Retinal pigment epithelial cell (primary cell): Measurements from ENCODE around the gene TRAF3IP1.

Source experiments
- DNase-seq: peaks from one replicate; pipeline ENCODE4 v3.0.0-alpha.2; 2010; ENCODE audit warnings: low read depth
- H3K4me3 ChIP-seq: 2 replicates; pipeline ENCODE4 v1.5.1; 2011; ENCODE audit warnings: mild to moderate bottlenecking, low read length, control low read depth, moderate library complexity
- TF ChIP-seq, protein P1 (sequence below): conservative IDR thresholded peaks from 2 replicates; pipeline ENCODE4 v1.5.1; 2011; ENCODE audit warnings: low read depth, low read length, control low read depth, inconsistent platforms

Gene TRAF3IP1

DNA sequence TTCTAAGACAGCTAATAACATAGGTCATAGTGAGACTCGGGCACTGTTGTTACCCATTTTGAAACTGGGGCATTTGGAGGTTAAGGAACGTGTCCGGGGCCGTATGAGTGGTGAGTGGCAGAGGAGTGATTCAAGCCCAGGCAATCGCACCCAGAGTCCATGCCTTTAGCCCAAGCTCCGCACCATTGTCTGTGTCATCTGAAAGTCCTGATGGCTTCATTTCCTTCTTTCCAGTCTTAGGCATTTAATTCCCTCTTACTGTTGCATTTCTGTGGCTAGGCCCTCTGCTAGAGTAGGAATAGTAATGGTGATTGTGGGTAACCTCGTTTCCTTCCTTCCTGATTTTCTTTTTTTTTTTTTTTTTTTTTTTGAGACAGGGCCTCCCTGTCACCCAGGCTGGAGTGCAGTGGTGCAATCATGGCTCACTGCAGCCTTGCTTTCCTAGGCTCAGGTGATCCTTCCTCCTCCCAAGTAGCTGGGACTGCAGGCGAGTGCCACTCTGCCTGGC, 56.6 kb downstream of the TRAF3IP1 start:
- TF ChIP-seq, protein P1, sequence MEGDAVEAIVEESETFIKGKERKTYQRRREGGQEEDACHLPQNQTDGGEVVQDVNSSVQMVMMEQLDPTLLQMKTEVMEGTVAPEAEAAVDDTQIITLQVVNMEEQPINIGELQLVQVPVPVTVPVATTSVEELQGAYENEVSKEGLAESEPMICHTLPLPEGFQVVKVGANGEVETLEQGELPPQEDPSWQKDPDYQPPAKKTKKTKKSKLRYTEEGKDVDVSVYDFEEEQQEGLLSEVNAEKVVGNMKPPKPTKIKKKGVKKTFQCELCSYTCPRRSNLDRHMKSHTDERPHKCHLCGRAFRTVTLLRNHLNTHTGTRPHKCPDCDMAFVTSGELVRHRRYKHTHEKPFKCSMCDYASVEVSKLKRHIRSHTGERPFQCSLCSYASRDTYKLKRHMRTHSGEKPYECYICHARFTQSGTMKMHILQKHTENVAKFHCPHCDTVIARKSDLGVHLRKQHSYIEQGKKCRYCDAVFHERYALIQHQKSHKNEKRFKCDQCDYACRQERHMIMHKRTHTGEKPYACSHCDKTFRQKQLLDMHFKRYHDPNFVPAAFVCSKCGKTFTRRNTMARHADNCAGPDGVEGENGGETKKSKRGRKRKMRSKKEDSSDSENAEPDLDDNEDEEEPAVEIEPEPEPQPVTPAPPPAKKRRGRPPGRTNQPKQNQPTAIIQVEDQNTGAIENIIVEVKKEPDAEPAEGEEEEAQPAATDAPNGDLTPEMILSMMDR, result no peak
- no peak overlapping the region for H3K4me3 ChIP-seq
- DNase-seq, result no peak

DNA sequence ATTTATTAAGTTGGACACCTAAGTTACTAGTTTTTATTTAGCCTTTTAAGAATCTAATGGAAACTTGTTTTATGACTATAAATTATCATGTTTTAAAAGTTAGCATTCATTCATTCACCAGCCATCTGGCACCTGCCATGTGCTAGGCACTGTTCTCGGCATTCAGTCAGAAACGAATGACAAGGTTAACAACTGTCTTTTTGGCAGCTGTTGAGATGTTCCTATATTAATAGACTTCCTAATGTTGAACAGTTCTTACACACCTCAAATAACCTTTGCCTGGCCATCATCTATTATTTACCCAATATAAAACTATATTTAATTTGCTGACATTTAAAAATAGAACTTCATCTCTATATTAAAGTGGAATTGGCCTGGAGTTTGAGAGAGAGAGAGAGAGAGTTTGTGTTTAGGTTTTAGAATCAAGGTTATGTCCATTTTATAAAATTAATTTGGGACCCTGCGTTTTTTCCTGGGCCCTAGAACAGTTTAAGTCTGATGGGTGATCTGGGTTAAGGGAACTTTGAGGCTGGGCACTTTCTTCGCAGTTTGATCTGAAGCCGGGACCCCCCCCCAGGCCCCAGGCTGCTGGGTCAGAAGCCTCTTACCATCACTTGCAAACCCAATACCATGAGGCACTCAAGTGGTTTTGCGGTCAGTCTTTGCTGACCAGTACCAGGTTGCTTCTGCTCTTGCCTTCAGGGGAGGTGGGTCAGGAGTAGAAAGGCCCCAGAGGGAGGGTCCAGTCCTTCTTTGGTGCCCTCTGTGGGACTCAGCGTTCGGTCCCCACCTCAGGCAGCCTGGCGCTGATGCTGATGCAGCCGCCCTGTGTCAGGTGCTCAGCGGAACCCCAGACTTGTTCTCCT, 58.1 kb downstream of the TRAF3IP1 start:
- no peak overlapping the region for H3K4me3 ChIP-seq
- DNase-seq, result no peak
- TF ChIP-seq, protein P1, result no peak

DNA sequence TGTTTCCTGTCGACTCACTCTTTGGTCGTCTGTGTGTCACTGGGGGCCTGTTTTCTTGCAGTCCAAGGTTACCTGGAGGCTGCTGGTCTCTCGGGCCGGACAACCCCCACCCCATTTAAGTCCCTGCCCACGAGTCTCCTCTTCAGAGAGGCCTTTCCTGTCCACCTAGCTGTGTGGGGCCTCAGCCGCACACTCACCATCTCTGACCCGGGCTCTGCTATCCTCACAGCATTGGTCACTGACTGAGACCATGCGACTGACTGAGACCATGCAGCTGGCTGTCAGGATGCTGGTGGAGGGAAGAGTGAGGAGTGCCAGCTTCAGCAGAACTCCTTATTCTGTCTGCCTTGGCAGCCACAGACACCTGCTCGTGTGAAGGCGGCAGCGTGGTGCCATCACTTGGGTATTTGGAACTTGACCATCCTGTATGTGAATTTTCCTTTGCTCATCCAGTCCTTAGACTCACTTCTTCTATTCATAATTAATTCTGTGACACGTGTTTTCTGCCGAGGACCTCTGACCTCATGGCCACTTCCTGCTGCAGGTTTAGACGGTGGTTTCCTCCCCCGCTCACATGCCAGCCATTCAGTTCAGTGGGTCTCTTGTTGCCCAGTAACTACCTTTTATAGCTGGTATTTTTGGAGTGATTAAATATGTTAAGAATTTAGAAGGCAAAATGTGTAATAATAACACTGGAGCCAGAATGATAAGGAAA, 58.9 kb downstream of the TRAF3IP1 start:
- DNase-seq, result peak; percentile 70
- TF ChIP-seq, protein P1, result no peak
- H3K4me3 ChIP-seq, result no peak overlapping the region

DNA sequence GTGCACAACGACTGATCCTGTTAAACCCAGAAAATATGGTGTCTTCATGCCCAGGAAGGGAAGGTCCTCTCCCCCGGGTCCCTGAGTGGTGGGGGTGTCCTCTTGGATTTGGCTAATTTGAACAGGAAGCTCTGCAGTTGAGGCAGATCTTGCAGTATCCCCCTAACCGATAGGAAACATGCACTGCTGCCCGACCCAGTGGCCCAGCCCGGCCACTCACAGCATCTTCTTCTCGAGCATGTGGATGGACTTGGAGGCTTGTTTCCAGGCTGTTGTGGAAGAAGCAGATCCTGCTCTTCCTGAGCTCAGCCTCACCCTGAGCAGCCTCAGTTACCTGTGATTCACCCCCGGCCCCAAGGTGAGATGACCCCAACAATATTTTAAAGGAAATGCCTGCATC, 60.0 kb downstream of the TRAF3IP1 start:
- TF ChIP-seq, protein P1, result no peak
- DNase-seq, result no peak
- no peak overlapping the region for H3K4me3 ChIP-seq

DNA sequence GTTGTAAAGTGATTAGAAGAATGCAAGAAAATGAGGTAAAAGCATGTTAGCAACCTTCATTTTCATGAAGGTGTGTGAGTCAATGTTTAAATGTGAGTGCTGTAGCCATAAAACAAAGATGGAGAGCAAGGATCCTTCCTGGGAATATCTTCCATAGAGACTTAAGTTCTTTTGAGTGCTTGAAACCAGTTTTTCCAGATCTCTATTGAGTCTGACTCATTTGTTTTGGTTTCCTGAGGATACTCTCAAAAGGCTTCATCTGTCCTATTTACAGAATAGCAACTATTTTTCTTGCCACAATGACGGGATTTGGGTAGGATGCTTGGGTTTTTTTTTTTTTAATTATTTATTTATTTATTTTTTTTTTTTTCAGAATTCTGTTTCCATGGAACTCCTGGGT, 60.5 kb downstream of the TRAF3IP1 start:
- DNase-seq, result no peak
- TF ChIP-seq, protein P1, result no peak
- H3K4me3 ChIP-seq, result no peak overlapping the region

DNA sequence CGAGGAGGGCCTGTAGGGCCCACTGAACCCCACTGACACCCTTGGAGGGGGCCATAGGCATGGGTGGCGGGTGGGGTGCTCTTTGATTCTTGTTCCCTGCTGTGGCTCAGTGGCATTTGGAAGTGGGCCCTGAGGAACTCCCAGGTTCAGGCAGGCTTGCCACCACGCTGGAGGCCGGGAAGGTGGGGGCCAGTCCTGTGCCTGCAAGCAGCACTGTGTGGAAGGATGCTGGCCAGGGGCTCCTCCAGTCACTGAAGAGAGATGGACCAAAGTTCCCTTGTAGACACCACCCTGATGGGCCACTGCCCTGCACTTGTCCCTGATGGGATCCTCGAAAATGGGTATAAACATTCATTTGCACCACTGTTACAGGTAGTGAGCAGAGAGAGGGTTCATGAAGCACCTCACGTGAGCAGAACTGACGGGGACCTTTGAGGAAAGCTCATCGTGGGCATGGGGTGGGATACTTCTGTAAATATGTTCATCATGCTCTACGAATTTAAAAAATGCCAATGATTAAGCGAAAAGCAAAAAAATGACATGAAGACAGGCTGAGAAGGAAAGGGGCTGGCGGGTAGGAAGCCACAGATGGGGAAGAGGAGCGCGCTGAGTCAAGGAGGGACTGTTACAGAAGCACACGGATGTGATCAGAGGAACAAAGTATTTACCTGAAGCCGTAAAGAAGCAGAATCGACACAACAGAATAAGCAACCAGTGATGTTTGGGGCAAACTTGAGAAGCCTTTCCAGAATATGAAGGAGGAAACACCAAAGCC, 61.2 kb downstream of the TRAF3IP1 start:
- no peak overlapping the region for H3K4me3 ChIP-seq
- no peak for DNase-seq
- TF ChIP-seq, protein P1, result no peak
